ENCODE measurements around the gene ADAMTSL5. TPM values are rescaled to one million over a fixed set of nuclear protein-coding genes. Genes with fewer than 3 reads are reported as not detected.
A peak's percentile ranks its signal among the peaks of the same experiment; 100 is the strongest.

ADAMTSL5 gene
- total RNA-seq, 2 experiments from 2014 or later: 0.34 TPM; not detected in 1

GRCh38 chr19:1470305-1471009 is 42.4 kb downstream of the ADAMTSL5 start:
- H3K4me2 ChIP-seq (ENCODE audit: low read length): peak overlapping the region; percentile 47
- H3K9me3 ChIP-seq (ENCODE audit: low read length): no peaks in the 10 kb centered on the region
- H4K20me1 ChIP-seq (ENCODE audit: insufficient read depth, low read length): peaks cover 7% of the 10 kb centered on the region; the same call in 1 of the 2 replicates
- H3K36me3 ChIP-seq (ENCODE audit: insufficient read depth, low read length): 0 out of 2 replicates have a peak, but pooled peaks cover 4% of the 10 kb centered on the region
- no peaks in the 10 kb centered on the region for H3K9me2 ChIP-seq (ENCODE audit: insufficient read depth, low read length)
- POLR2A ChIA-PET: no interaction called here
- H3K27ac ChIP-seq (ENCODE audit: low read depth, low read length, poor library complexity, severe bottlenecking): no peak overlapping the region
- no peak overlapping the region for H2AFZ ChIP-seq (ENCODE audit: low read length)
- H3K4me3 ChIP-seq (ENCODE audit: low read depth, low read length, poor library complexity, severe bottlenecking): peak overlapping the region; percentile 14
- no TSS peak for BruUV-seq (replicated peaks)
- no peaks in the 10 kb centered on the region for H3K79me2 ChIP-seq (ENCODE audit: insufficient read depth, low read depth, low read length)
- TF ChIP-seq EZH2phosphoT487 (IDR thresholded peaks at IDR 0.05; ENCODE audit: borderline replicate concordance, low read depth, low read length): no peak
- no peak for TF ChIP-seq CTCF (conservative IDR thresholded peaks at IDR 0.05; ENCODE audit: low read length)
- H3K4me1 ChIP-seq (ENCODE audit: insufficient read depth, low read length, poor library complexity, severe bottlenecking): peaks cover 16% of the 10 kb centered on the region
- peak; percentile 58 for DNase-seq (ENCODE audit: low spot score)
- intact Hi-C loops (cut with micrococcal nuclease; ENCODE audit: unreplicated experiment): no loop called here
- CTCF ChIA-PET (ENCODE audit: unreplicated experiment): no interaction called here

- H3K79me2 ChIP-seq (ENCODE audit: insufficient read depth, low read depth, low read length): no peaks in the 10 kb centered on the region
- H3K4me2 ChIP-seq (ENCODE audit: low read length): no peak overlapping the region
- no peak overlapping the region for H2AFZ ChIP-seq (ENCODE audit: low read length)
- peaks cover 16% of the 10 kb centered on the region for H3K4me1 ChIP-seq (ENCODE audit: insufficient read depth, low read length, poor library complexity, severe bottlenecking)
- H3K9me2 ChIP-seq (ENCODE audit: insufficient read depth, low read length): no peaks in the 10 kb centered on the region
- H3K4me3 ChIP-seq (ENCODE audit: low read depth, low read length, poor library complexity, severe bottlenecking): no peak overlapping the region
- intact Hi-C loops (cut with micrococcal nuclease; ENCODE audit: unreplicated experiment): no loop called here
- peaks cover 7% of the 10 kb centered on the region; the same call in 1 of the 2 replicates for H4K20me1 ChIP-seq (ENCODE audit: insufficient read depth, low read length)
- TF ChIP-seq CTCF (conservative IDR thresholded peaks at IDR 0.05; ENCODE audit: low read length) (no peak), EZH2phosphoT487 (IDR thresholded peaks at IDR 0.05; ENCODE audit: borderline replicate concordance, low read depth, low read length) (no peak)
- no peaks in the 10 kb centered on the region for H3K9me3 ChIP-seq (ENCODE audit: low read length)
- BruUV-seq (replicated peaks): no TSS peak
- DNase-seq (ENCODE audit: low spot score): no peak
- POLR2A ChIA-PET: no interaction called here
- H3K27ac ChIP-seq (ENCODE audit: low read depth, low read length, poor library complexity, severe bottlenecking): no peak overlapping the region
- H3K36me3 ChIP-seq (ENCODE audit: insufficient read depth, low read length): no peaks in the 10 kb centered on the region
- CTCF ChIA-PET (ENCODE audit: unreplicated experiment): no interaction called here
Measured at GRCh38 chr19:1470055-1470304, 42.8 kb downstream of the ADAMTSL5 start.

GRCh38 chr19:1469255-1470054 is 43.4 kb downstream of the ADAMTSL5 start:
- intact Hi-C loops (cut with micrococcal nuclease; ENCODE audit: unreplicated experiment): no loop called here
- ChIA-PET CTCF (ENCODE audit: unreplicated experiment) (no interaction called here), POLR2A (no interaction called here)
- peaks cover 7% of the 10 kb centered on the region; the same call in 1 of the 2 replicates for H4K20me1 ChIP-seq (ENCODE audit: insufficient read depth, low read length)
- no peak for DNase-seq (ENCODE audit: low spot score)
- no peaks in the 10 kb centered on the region for H3K9me2 ChIP-seq (ENCODE audit: insufficient read depth, low read length)
- no peaks in the 10 kb centered on the region for H3K79me2 ChIP-seq (ENCODE audit: insufficient read depth, low read depth, low read length)
- H3K4me2 ChIP-seq (ENCODE audit: low read length): no peak overlapping the region
- H2AFZ ChIP-seq (ENCODE audit: low read length): no peak overlapping the region
- H3K27ac ChIP-seq (ENCODE audit: low read depth, low read length, poor library complexity, severe bottlenecking): no peak overlapping the region
- peaks cover 16% of the 10 kb centered on the region for H3K4me1 ChIP-seq (ENCODE audit: insufficient read depth, low read length, poor library complexity, severe bottlenecking)
- TF ChIP-seq EZH2phosphoT487 (IDR thresholded peaks at IDR 0.05; ENCODE audit: borderline replicate concordance, low read depth, low read length) (no peak), CTCF (conservative IDR thresholded peaks at IDR 0.05; ENCODE audit: low read length) (no peak)
- H3K9me3 ChIP-seq (ENCODE audit: low read length): no peaks in the 10 kb centered on the region
- H3K4me3 ChIP-seq (ENCODE audit: low read depth, low read length, poor library complexity, severe bottlenecking): no peak overlapping the region
- BruUV-seq (replicated peaks): no TSS peak
- H3K36me3 ChIP-seq (ENCODE audit: insufficient read depth, low read length): no peaks in the 10 kb centered on the region
